22Rv1 (cell line): ENCODE data around the gene SLC6A6.

ENCODE experiments used
- CTCF ChIP-seq: fragments of 450-650 bp; IDR thresholded peaks from 2 replicates; pipeline ENCODE4 v1.5.1; 2017; ENCODE audit warnings: mild to moderate bottlenecking
- ZFX ChIP-seq: fragments of 450-650 bp; IDR thresholded peaks from 2 replicates; pipeline ENCODE4 v1.6.1; 2017; ENCODE audit warnings: antibody characterized with exemption, borderline replicate concordance

- TF ChIP-seq CTCF (no peak), ZFX (no peak)
These were observed 121.4 kb downstream of the SLC6A6 start for GRCh38 chr3:14523792-14524191.
